OCI-LY7 (cell line): ENCODE measurements around the gene SOCS6. TPM values are rescaled to one million over a fixed set of nuclear protein-coding genes. Genes with fewer than 3 reads are reported as not detected.

Experiments used
- BruUV-seq: library from RNA; stranded (reverse); fragments of 400-500 nt; replicated peaks from 2 replicates; lab custom pipeline; 2021; lab: Mats Ljungman, UMichigan
- CTCF ChIA-PET: fragments of 300-600 bp; sonication (Branson Sonifier 250); formaldehyde crosslinking; loops from one replicate; lab custom pipeline; 2022; ENCODE audit warnings: antibody characterized with exemption; ENCODE audit not compliant: unreplicated experiment; lab: Charles Lee
- POLR2A ChIA-PET: fragments of 300-600 bp; sonication (Branson Sonifier 250); formaldehyde crosslinking; loops from one replicate; lab custom pipeline; 2022; ENCODE audit warnings: antibody characterized with exemption; lab: Charles Lee
- DNase-seq: peaks from one replicate; pipeline ENCODE4 v3.0.0-alpha.2; 2015; ENCODE audit warnings: low spot score
- H2AFZ ChIP-seq: fragments of 200-600 bp; sonication (generic), shearing (Covaris generic); 2 replicates; pipeline ENCODE4 v1.6.1; 2014; ENCODE audit warnings: mild to moderate bottlenecking, antibody characterized with exemption, low read length, moderate library complexity
- H3K27ac ChIP-seq: fragments of 200-600 bp; sonication (generic); 2 replicates; pipeline ENCODE4 v1.5.1; 2014; ENCODE audit warnings: mixed run types, low read depth, mild to moderate bottlenecking, moderate library complexity, low read length, inconsistent platforms; ENCODE audit not compliant: poor library complexity, severe bottlenecking
- H3K36me3 ChIP-seq: fragments of 200-600 bp; sonication (generic); 2 replicates; pipeline ENCODE4 v1.6.1; 2014; ENCODE audit warnings: mild to moderate bottlenecking, antibody characterized with exemption, low read length, moderate library complexity, mixed read lengths; ENCODE audit not compliant: insufficient read depth
- H3K4me1 ChIP-seq: fragments of 200-600 bp; sonication (generic); 2 replicates; pipeline ENCODE4 v1.5.1; 2014; ENCODE audit warnings: mild to moderate bottlenecking, low read length; ENCODE audit not compliant: insufficient read depth, poor library complexity, severe bottlenecking
- H3K4me2 ChIP-seq: fragments of 200-600 bp; sonication (generic); 2 replicates; pipeline ENCODE4 v1.6.1; 2014; ENCODE audit warnings: mild to moderate bottlenecking, low read length
- H3K4me3 ChIP-seq: fragments of 200-600 bp; sonication (generic); 2 replicates; pipeline ENCODE4 v1.5.1; 2014; ENCODE audit warnings: mild to moderate bottlenecking, low read depth, low read length; ENCODE audit not compliant: poor library complexity, severe bottlenecking
- H3K79me2 ChIP-seq: fragments of 200-600 bp; sonication (generic); 2 replicates; pipeline ENCODE4 v1.6.1; 2016; ENCODE audit warnings: low read depth, mild to moderate bottlenecking, low read length, moderate library complexity, mixed read lengths; ENCODE audit not compliant: insufficient read depth
- H3K9me2 ChIP-seq: fragments of 200-600 bp; sonication (generic); 2 replicates; pipeline ENCODE4 v1.6.1; 2016; ENCODE audit warnings: mild to moderate bottlenecking, low read length, mixed read lengths; ENCODE audit not compliant: insufficient read depth
- H3K9me3 ChIP-seq: fragments of 200-600 bp; sonication (generic); 2 replicates; pipeline ENCODE4 v1.6.1; 2014; ENCODE audit warnings: mild to moderate bottlenecking, mixed run types, low read length, mixed read lengths
- H4K20me1 ChIP-seq: fragments of 200-600 bp; sonication (generic); 2 replicates; pipeline ENCODE4 v1.6.1; 2014; ENCODE audit warnings: mild to moderate bottlenecking, antibody characterized with exemption, low read length, moderate library complexity, mixed read lengths; ENCODE audit not compliant: insufficient read depth
- EZH2phosphoT487 ChIP-seq: fragments of 200-600 bp; sonication (generic); IDR thresholded peaks from 2 replicates; pipeline ENCODE4 v1.6.1; 2018; ENCODE audit warnings: low read depth, borderline replicate concordance, mild to moderate bottlenecking, mixed run types, antibody characterized with exemption, low read length, moderate library complexity, mixed read lengths
- intact Hi-C: fragments of 100-400 bp; cut with micrococcal nuclease; formaldehyde crosslinking; loops from one replicate; pipeline ENCODE4 v1.10.0; 2022; ENCODE audit not compliant: unreplicated experiment
- total RNA-seq, 2 experiments: library from RNA; depleted of rRNA in 1 of 2; stranded (reverse); fragments of >200 nt in 1 of 2; shearing (Covaris generic) in 1 of 2; gene quantifications; 2 replicates each; pipeline ENCODE4 v1.2.3, GENCODE V29; 2014 to 2022
- TF ChIP-seq, protein P1 (sequence below): fragments of 200-600 bp; sonication (generic); conservative IDR thresholded peaks from 2 replicates; pipeline ENCODE4 v1.5.1; 2014; ENCODE audit warnings: mild to moderate bottlenecking, antibody characterized with exemption, low read length, moderate library complexity, mixed read lengths

Gene SOCS6
- total RNA-seq, 2 experiments from 2014 or later = not detected

DNA sequence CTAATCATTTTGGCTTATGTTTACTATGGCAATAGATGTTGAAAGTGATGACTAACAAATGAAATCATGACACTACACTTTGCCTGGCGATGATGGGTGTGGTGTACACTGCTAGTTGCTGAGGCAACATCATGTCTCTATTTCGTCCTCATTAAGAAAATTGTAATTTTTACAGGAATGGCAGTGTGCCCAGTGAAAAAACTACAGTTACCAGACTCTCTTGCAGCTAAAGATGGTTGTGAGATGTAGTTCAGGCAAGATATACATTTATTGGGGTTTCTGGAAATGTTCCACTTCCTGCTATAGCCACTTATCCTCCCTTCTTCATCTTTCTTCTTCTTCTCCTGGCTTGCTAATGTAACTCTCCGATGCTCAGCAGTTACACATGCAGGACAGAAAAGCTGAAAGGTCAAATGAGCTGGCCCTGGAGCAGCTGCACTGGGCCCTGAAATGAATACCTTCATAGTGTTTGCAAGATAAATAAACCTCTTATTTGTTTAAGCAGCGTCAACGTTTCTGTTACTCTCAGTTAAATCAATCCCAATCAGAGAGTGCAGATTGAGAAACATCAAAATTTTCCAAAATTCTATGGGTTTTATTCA lies 46.0 kb downstream of the SOCS6 start:
- DNase-seq = no peak
- POLR2A ChIA-PET = no interaction called here
- H3K9me2 ChIP-seq = no peaks in the 10 kb centered on the region
- H3K9me3 ChIP-seq = no peaks in the 10 kb centered on the region
- no peak overlapping the region for H3K4me2 ChIP-seq
- intact Hi-C loops = no loop called here
- H3K4me3 ChIP-seq = no peak overlapping the region
- no TSS peak for BruUV-seq
- no peak overlapping the region for H2AFZ ChIP-seq
- no peak overlapping the region for H3K27ac ChIP-seq
- H3K4me1 ChIP-seq = no peaks in the 10 kb centered on the region
- H3K36me3 ChIP-seq = no peaks in the 10 kb centered on the region
- CTCF ChIA-PET = no interaction called here
- no peaks in the 10 kb centered on the region for H3K79me2 ChIP-seq
- H4K20me1 ChIP-seq = no peaks in the 10 kb centered on the region
- no peak for TF ChIP-seq EZH2phosphoT487
- TF ChIP-seq, protein P1, sequence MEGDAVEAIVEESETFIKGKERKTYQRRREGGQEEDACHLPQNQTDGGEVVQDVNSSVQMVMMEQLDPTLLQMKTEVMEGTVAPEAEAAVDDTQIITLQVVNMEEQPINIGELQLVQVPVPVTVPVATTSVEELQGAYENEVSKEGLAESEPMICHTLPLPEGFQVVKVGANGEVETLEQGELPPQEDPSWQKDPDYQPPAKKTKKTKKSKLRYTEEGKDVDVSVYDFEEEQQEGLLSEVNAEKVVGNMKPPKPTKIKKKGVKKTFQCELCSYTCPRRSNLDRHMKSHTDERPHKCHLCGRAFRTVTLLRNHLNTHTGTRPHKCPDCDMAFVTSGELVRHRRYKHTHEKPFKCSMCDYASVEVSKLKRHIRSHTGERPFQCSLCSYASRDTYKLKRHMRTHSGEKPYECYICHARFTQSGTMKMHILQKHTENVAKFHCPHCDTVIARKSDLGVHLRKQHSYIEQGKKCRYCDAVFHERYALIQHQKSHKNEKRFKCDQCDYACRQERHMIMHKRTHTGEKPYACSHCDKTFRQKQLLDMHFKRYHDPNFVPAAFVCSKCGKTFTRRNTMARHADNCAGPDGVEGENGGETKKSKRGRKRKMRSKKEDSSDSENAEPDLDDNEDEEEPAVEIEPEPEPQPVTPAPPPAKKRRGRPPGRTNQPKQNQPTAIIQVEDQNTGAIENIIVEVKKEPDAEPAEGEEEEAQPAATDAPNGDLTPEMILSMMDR = no peak

DNA sequence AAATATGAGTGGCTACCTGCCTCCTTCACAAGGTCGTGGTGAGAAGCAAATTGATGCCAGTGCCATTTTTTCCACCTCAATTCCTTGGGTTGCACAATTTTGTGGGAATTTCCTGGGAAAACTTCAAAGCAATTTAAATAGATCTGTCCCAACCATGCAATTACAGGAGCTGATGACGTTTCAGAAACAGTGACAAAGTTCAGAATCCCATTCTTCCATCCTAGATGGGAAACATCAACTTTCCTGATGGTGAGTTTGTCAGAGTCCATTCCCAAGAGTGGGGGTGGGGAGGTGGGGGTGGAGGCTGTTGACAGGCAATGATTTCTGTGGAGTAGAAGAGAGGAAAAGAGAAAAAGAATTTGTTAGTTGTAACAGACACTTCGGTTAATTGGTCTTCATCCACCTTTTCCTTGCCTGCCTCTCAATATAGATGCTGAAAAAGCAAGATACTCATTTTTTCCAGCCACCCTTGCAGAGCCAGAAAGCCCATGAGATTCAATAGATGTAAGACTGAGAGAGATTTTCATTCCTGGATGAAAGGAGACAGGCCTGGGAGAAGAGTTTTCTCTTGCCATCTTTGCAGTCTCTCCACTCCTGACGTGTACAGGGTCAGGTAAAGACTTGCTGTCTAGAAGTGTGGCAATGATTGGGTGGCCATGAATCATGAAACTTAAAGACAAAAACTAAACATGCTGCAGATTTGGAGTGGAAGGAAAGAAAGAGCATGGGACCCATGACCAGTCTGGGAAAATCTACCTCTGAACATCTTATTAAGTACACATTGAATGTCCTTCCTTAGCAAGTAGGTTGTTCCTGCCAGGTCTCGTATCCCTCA lies 47.3 kb downstream of the SOCS6 start:
- H3K4me1 ChIP-seq = no peaks in the 10 kb centered on the region
- H3K9me2 ChIP-seq = no peaks in the 10 kb centered on the region
- H3K4me3 ChIP-seq = no peak overlapping the region
- BruUV-seq = no TSS peak
- no peaks in the 10 kb centered on the region for H3K79me2 ChIP-seq
- no peaks in the 10 kb centered on the region for H4K20me1 ChIP-seq
- no peak for TF ChIP-seq EZH2phosphoT487
- TF ChIP-seq, protein P1 = no peak
- H3K36me3 ChIP-seq = no peaks in the 10 kb centered on the region
- POLR2A ChIA-PET = no interaction called here
- no peaks in the 10 kb centered on the region for H3K9me3 ChIP-seq
- CTCF ChIA-PET = no interaction called here
- H3K4me2 ChIP-seq = no peak overlapping the region
- intact Hi-C loops = no loop called here
- H3K27ac ChIP-seq = no peak overlapping the region
- H2AFZ ChIP-seq = no peak overlapping the region
- DNase-seq = no peak
